ENCODE results near the gene RSAD2. TPM values are rescaled to one million over a fixed set of nuclear protein-coding genes. Genes with fewer than 3 reads are reported as not detected.

Gene RSAD2
- total RNA-seq, 1 donor from 2014 or later = 0.53 TPM

GRCh38 chr2:6834163-6834562 lies 43.4 kb upstream of the RSAD2 start:
- Histone ChIP-seq H3K4me3 (ENCODE audit: low read depth, low read length) (no peak overlapping the region), H3K36me3 (ENCODE audit: control insufficient read depth, insufficient read depth, low read length) (no peaks in the 10 kb centered on the region), H3K27me3 (ENCODE audit: control insufficient read depth, insufficient read depth, low read length) (no peaks in the 10 kb centered on the region)
- DNase-seq (ENCODE audit: low read depth) = no peak
- TF ChIP-seq, protein P1, sequence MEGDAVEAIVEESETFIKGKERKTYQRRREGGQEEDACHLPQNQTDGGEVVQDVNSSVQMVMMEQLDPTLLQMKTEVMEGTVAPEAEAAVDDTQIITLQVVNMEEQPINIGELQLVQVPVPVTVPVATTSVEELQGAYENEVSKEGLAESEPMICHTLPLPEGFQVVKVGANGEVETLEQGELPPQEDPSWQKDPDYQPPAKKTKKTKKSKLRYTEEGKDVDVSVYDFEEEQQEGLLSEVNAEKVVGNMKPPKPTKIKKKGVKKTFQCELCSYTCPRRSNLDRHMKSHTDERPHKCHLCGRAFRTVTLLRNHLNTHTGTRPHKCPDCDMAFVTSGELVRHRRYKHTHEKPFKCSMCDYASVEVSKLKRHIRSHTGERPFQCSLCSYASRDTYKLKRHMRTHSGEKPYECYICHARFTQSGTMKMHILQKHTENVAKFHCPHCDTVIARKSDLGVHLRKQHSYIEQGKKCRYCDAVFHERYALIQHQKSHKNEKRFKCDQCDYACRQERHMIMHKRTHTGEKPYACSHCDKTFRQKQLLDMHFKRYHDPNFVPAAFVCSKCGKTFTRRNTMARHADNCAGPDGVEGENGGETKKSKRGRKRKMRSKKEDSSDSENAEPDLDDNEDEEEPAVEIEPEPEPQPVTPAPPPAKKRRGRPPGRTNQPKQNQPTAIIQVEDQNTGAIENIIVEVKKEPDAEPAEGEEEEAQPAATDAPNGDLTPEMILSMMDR (IDR thresholded peaks at IDR 0.05; ENCODE audit: insufficient read depth, low read length, severe bottlenecking) = no peak
- FAIRE-seq = no peak

GRCh38 chr2:6835467-6835866 lies 42.1 kb upstream of the RSAD2 start:
- TF ChIP-seq, protein P1 (IDR thresholded peaks at IDR 0.05; ENCODE audit: insufficient read depth, low read length, severe bottlenecking) = no peak
- H3K36me3 ChIP-seq (ENCODE audit: control insufficient read depth, insufficient read depth, low read length) = no peaks in the 10 kb centered on the region
- no peak overlapping the region for H3K4me3 ChIP-seq (ENCODE audit: low read depth, low read length)
- DNase-seq (ENCODE audit: low read depth) (no peak), FAIRE-seq (no peak)
- no peaks in the 10 kb centered on the region for H3K27me3 ChIP-seq (ENCODE audit: control insufficient read depth, insufficient read depth, low read length)

DNA sequence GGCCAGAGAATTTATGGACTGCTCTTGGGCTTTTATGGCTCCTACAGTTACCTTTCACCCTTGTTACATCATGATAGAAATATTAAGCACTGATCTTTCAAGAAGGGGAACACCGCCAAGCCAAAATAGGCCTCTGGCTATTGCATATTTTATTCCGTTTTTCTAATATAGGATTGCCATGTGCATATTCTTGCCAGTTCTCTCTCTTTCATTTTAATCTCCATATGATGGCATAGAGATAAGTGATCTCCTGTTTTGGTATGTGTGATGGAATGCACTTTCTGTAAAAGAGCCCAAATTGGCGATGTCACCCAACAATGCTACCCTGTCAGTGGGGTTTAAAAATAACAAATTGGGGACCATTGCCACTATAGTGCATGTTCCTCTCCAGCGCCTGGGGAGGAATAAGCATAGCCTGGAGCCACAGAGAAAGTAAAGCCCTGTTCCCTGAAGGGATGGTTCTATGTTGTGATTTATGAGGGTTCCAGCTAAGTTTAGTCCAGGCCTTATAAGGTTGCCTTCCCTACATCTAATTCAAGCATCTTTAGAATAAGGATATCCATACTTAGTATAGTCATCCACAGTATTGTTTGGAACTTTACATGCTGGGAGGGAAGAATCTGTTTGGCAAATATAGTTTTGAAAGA lies 38.8 kb upstream of the RSAD2 start:
- no peak for DNase-seq (ENCODE audit: low read depth)
- H3K27me3 ChIP-seq (ENCODE audit: control insufficient read depth, insufficient read depth, low read length) = no peaks in the 10 kb centered on the region
- H3K36me3 ChIP-seq (ENCODE audit: control insufficient read depth, insufficient read depth, low read length) = no peaks in the 10 kb centered on the region
- no peak overlapping the region for H3K4me3 ChIP-seq (ENCODE audit: low read depth, low read length)
- TF ChIP-seq, protein P1 (IDR thresholded peaks at IDR 0.05; ENCODE audit: insufficient read depth, low read length, severe bottlenecking) = no peak
- no peak for FAIRE-seq

DNA sequence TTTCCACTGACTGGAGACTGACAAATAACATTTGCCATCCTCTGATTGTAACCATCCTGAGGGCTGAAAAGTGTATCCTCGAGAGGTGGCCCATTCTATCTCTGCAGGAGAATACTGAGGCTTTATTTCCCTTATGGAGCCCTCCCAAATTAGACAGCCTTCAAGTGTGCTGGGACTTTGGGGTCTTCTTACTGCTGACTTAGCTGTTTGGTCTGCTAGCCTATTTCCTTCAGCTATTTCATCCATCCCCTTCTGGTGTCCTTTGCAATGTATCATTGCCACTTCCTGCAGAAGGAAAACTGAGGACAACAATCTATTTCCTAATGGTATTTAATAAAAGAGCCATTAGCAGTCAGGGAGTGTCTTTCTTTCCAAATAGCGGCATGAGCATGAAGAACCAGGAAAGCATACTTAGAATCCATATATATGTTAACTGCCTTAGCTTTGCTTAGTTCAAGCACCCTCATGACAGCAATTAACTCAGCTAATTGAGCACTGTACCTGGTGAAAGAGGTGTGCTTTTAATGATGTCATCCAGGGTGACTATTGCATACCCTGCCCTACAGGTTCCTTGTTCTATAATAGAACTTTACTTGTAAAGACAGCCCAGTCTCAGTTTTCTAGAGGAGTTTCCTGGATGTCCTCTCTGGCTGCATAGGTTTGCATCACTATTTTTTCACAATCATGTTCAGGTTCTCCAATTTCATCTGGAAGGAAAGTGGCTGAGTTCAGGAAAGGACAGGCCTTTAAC lies 35.9 kb upstream of the RSAD2 start:
- Histone ChIP-seq H3K27me3 (ENCODE audit: control insufficient read depth, insufficient read depth, low read length) (no peaks in the 10 kb centered on the region), H3K36me3 (ENCODE audit: control insufficient read depth, insufficient read depth, low read length) (no peaks in the 10 kb centered on the region), H3K4me3 (ENCODE audit: low read depth, low read length) (no peak overlapping the region)
- TF ChIP-seq, protein P1 (IDR thresholded peaks at IDR 0.05; ENCODE audit: insufficient read depth, low read length, severe bottlenecking) = no peak
- no peak for DNase-seq (ENCODE audit: low read depth)
- no peak for FAIRE-seq

DNA sequence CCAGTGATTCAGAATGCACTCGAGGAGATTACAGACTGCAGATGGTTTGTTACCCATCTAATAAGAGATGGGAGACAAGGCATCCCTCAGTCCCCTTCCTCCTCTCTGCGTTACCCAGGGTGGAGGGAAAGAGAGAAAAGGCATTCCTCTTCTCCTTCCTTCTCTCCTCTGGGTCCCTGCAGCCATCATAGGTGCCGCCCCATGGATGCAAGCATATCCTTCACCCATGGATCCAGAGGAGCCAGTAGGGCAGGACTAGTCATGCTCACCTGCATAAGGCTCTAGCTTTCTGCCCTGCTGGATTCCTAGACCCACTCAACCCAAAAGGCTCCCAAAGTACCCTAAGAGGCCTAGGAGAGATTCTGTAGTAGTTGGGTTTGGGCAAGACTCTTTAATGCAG lies 32.3 kb upstream of the RSAD2 start:
- Histone ChIP-seq H3K36me3 (ENCODE audit: control insufficient read depth, insufficient read depth, low read length) (no peaks in the 10 kb centered on the region), H3K4me3 (ENCODE audit: low read depth, low read length) (no peak overlapping the region), H3K27me3 (ENCODE audit: control insufficient read depth, insufficient read depth, low read length) (no peaks in the 10 kb centered on the region)
- FAIRE-seq (no peak), DNase-seq (ENCODE audit: low read depth) (no peak)
- TF ChIP-seq, protein P1 (IDR thresholded peaks at IDR 0.05; ENCODE audit: insufficient read depth, low read length, severe bottlenecking) = no peak

All from bronchial epithelial cell (primary cell).